KMS-11 (cell line): Measurements from ENCODE around the gene INTS15.

Experiments used
- H2AFZ ChIP-seq: fragments of 200-600 bp; sonication (generic); 2 replicates; pipeline ENCODE4 v1.6.1; 2016; ENCODE audit warnings: antibody characterized with exemption, mixed run types, low read depth
- H3K27ac ChIP-seq: fragments of 200-600 bp; sonication (generic); 2 replicates; pipeline ENCODE4 v1.6.1; 2016; ENCODE audit warnings: mild to moderate bottlenecking, mixed run types
- H3K27me3 ChIP-seq: fragments of 200-600 bp; sonication (generic); 2 replicates; pipeline ENCODE4 v1.6.1; 2017; ENCODE audit warnings: mild to moderate bottlenecking, low read depth, mixed run types, moderate library complexity; ENCODE audit not compliant: insufficient read depth
- H3K36me3 ChIP-seq: fragments of 200-600 bp; sonication (generic); 2 replicates; pipeline ENCODE4 v1.6.1; 2017; ENCODE audit warnings: mild to moderate bottlenecking, mixed run types; ENCODE audit not compliant: insufficient read depth
- H3K4me1 ChIP-seq: fragments of 200-600 bp; sonication (generic); 2 replicates; pipeline ENCODE4 v1.6.1; 2016; ENCODE audit warnings: mild to moderate bottlenecking, low read depth, mixed run types; ENCODE audit not compliant: poor library complexity, severe bottlenecking
- H3K4me2 ChIP-seq: fragments of 200-600 bp; sonication (generic); 2 replicates; pipeline ENCODE4 v1.7.0; 2016; ENCODE audit warnings: mild to moderate bottlenecking, mixed run types
- H3K4me3 ChIP-seq: fragments of 200-600 bp; sonication (generic); IDR thresholded peaks from 2 replicates; pipeline ENCODE4 v1.6.1; 2017; ENCODE audit warnings: low read depth, low read length, mixed read lengths; ENCODE audit not compliant: insufficient read depth
- H3K79me2 ChIP-seq: fragments of 200-600 bp; sonication (generic); 2 replicates; pipeline ENCODE4 v1.6.1; 2016; ENCODE audit warnings: low read depth, mixed run types; ENCODE audit not compliant: insufficient read depth
- H3K9ac ChIP-seq: fragments of 200-600 bp; sonication (generic); 2 replicates; pipeline ENCODE4 v1.6.1; 2016; ENCODE audit warnings: mild to moderate bottlenecking, mixed run types
- H4K20me1 ChIP-seq: fragments of 200-600 bp; sonication (generic); 2 replicates; pipeline ENCODE4 v1.6.1; 2016; ENCODE audit warnings: mild to moderate bottlenecking, mixed run types; ENCODE audit not compliant: insufficient read depth
- CTCF ChIP-seq: fragments of 200-600 bp; sonication (generic); conservative IDR thresholded peaks from 2 replicates; pipeline ENCODE4 v1.6.1; 2017; ENCODE audit warnings: low read depth, mild to moderate bottlenecking, antibody characterized with exemption, low read length, moderate library complexity, mixed read lengths

Gene INTS15

GRCh38 chr7:6556196-6556595 lies 33.6 kb upstream of the INTS15 start:
- H4K20me1 ChIP-seq, result no peaks in the 10 kb centered on the region
- H3K27ac ChIP-seq, result no peak overlapping the region
- no peaks in the 10 kb centered on the region for H3K4me1 ChIP-seq
- no peaks in the 10 kb centered on the region for H3K27me3 ChIP-seq
- H3K79me2 ChIP-seq, result no peaks in the 10 kb centered on the region
- no peaks in the 10 kb centered on the region for H3K36me3 ChIP-seq
- no peak overlapping the region for H2AFZ ChIP-seq
- H3K9ac ChIP-seq, result no peak overlapping the region
- TF ChIP-seq CTCF, result no peak
- no peak overlapping the region for H3K4me2 ChIP-seq
- H3K4me3 ChIP-seq, result no peak overlapping the region

GRCh38 chr7:6558837-6559236 lies 31.0 kb upstream of the INTS15 start:
- Histone ChIP-seq H3K27me3 (no peaks in the 10 kb centered on the region), H3K4me2 (no peak overlapping the region), H3K79me2 (no peaks in the 10 kb centered on the region), H4K20me1 (no peaks in the 10 kb centered on the region), H3K4me1 (no peaks in the 10 kb centered on the region), H3K9ac (no peak overlapping the region), H3K27ac (no peak overlapping the region), H3K4me3 (no peak overlapping the region), H3K36me3 (no peaks in the 10 kb centered on the region), H2AFZ (no peak overlapping the region)
- TF ChIP-seq CTCF, result no peak; the same call in 1 of the 2 replicates

GRCh38 chr7:6559896-6560295 lies 29.9 kb upstream of the INTS15 start:
- no peaks in the 10 kb centered on the region for H3K27me3 ChIP-seq
- no peak overlapping the region for H3K27ac ChIP-seq
- H3K4me3 ChIP-seq, result no peak overlapping the region
- no peaks in the 10 kb centered on the region for H4K20me1 ChIP-seq
- no peak overlapping the region for H3K4me2 ChIP-seq
- no peaks in the 10 kb centered on the region for H3K36me3 ChIP-seq
- no peak overlapping the region for H2AFZ ChIP-seq
- no peak for TF ChIP-seq CTCF
- H3K79me2 ChIP-seq, result no peaks in the 10 kb centered on the region
- H3K9ac ChIP-seq, result no peak overlapping the region
- no peaks in the 10 kb centered on the region for H3K4me1 ChIP-seq

GRCh38 chr7:6562106-6562505 lies 27.7 kb upstream of the INTS15 start:
- no peaks in the 10 kb centered on the region for H3K36me3 ChIP-seq
- TF ChIP-seq CTCF, result no peak
- H2AFZ ChIP-seq, result no peak overlapping the region
- H3K4me2 ChIP-seq, result no peak overlapping the region
- no peak overlapping the region for H3K9ac ChIP-seq
- no peak overlapping the region for H3K4me3 ChIP-seq
- no peaks in the 10 kb centered on the region for H3K79me2 ChIP-seq
- H3K27me3 ChIP-seq, result no peaks in the 10 kb centered on the region
- no peaks in the 10 kb centered on the region for H4K20me1 ChIP-seq
- no peak overlapping the region for H3K27ac ChIP-seq
- H3K4me1 ChIP-seq, result no peaks in the 10 kb centered on the region
